Lung (tissue), 12 donors: ENCODE results near the gene LAMTOR3. TPM values are rescaled to one million over a fixed set of nuclear protein-coding genes. Genes with fewer than 3 reads are reported as not detected.

Source experiments
- ATAC-seq: fragments of 200-7000 bp; cut with Tn5 transposase; one replicate; pipeline ENCODE4 v1.9.1; 2020; ENCODE audit warnings: moderate number of reproducible peaks; ENCODE audit not compliant: insufficient read depth, low FRiP score
- DNase-seq, 3 donors: peaks; one replicate each; pipeline ENCODE4 v3.0.0-alpha.2; 2013 to 2017
- H3K27ac ChIP-seq, 2 donors: one replicate each; pipeline ENCODE4 v1.5.1; 2013; ENCODE audit warnings: mild to moderate bottlenecking in 2 of 2, moderate library complexity in 2 of 2, control low read depth in 1 of 2, inconsistent platforms in 1 of 2, low read depth in 1 of 2, low read length in 1 of 2
- H3K27me3 ChIP-seq, 3 donors: one replicate each; pipeline ENCODE4 v1.5.1; 2013; ENCODE audit warnings: low read length in 2 of 3; ENCODE audit not compliant: control insufficient read depth in 3 of 3, insufficient read depth in 3 of 3
- H3K36me3 ChIP-seq, 4 donors: one replicate each; pipeline ENCODE4 v1.5.1; 2013; ENCODE audit warnings: low read length in 4 of 4, mild to moderate bottlenecking in 1 of 4, moderate library complexity in 1 of 4; ENCODE audit not compliant: control insufficient read depth in 4 of 4, insufficient read depth in 4 of 4
- H3K4me1 ChIP-seq, 5 donors: one replicate each; pipeline ENCODE4 v1.5.1; 2013; ENCODE audit warnings: low read length in 5 of 5, mild to moderate bottlenecking in 2 of 5, moderate library complexity in 1 of 5; ENCODE audit not compliant: control insufficient read depth in 5 of 5, insufficient read depth in 5 of 5
- H3K4me3 ChIP-seq: one replicate; pipeline ENCODE4 v1.5.1; 2013; ENCODE audit warnings: mild to moderate bottlenecking, control low read depth, moderate library complexity
- H3K9ac ChIP-seq, 2 donors: one replicate each; pipeline ENCODE4 v1.5.1; 2013; ENCODE audit warnings: low read length in 2 of 2, control low read depth in 1 of 2; ENCODE audit not compliant: insufficient read depth in 1 of 2
- H3K9me3 ChIP-seq, 4 donors: one replicate each; pipeline ENCODE4 v1.5.1; 2013; ENCODE audit warnings: low read length in 3 of 4, mild to moderate bottlenecking in 1 of 4, moderate library complexity in 1 of 4; ENCODE audit not compliant: control insufficient read depth in 4 of 4, insufficient read depth in 3 of 4
- WGBS, 2 donors: extraction: QIAGEN DNeasy Blood & Tissue Kit; methylation state at CpG; one replicate each; pipeline ENCODE4 v1.1.7; 2013; 5-methylcytosine and 5-hydroxymethylcytosine counted together
- polyA plus RNA-seq, 2 donors: library from polyadenylated mRNA; stranded (reverse); fragments of 200-250 nt; gene quantifications; one replicate each; pipeline ENCODE4 v1.2.1, GENCODE V29; 2013
- total RNA-seq, 2 donors: library from RNA; depleted of rRNA in 1 of 2; stranded (reverse); fragments of >200 nt in 1 of 2; gene quantifications; one replicate each; pipeline ENCODE4 v1.2.1, GENCODE V29; 2014 to 2021
- TF ChIP-seq, protein P1 (sequence below): IDR thresholded peaks from 2 replicates; pipeline ENCODE4 v1.5.1; 2012; ENCODE audit warnings: mild to moderate bottlenecking; ENCODE audit errors: control extremely low read depth, extremely low read depth
- donor health status: control.
- donor health status: control.
- donor health status: Bipolar disorder and iron deficiency.
- donor health status: healthy.
- donor health status: DM: yes; HTN: yes; CAD: no.

Gene LAMTOR3
- total and polyA plus RNA-seq, 4 donors: 34.2 to 57.8 (median 49.8) TPM

DNA sequence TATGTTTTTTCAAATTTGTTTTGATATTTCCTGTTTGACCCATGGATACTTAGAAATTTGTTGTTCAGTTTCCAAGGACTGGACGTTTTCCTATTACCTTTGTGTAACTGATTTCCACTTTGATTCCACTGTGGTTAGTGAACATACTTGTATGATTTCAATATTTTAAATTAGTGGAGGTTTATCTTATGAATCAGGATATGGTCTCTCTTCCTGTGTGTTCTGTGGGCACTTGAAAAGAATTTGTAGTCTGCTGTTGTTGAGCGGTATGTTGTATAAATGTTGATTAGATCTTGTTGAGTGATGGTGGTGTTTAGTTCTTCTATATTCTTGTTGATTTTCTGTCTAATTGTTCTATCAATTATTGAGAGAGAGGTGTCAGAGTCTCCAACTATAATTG is 21.2 kb upstream of the LAMTOR3 start:
- Histone ChIP-seq H3K4me1 (no peaks in the 10 kb centered on the region), H3K36me3 (peaks cover 3 to 34% (median 17%) of the 10 kb centered on the region in 4 donors), H3K27ac (no peak overlapping the region), H3K9ac (no peak overlapping the region), H3K4me3 (no peak overlapping the region), H3K9me3 (peaks cover 0 to 4% (median 1%) of the 10 kb centered on the region in 4 donors), H3K27me3 (no peaks in the 10 kb centered on the region)
- WGBS, 2 donors: 74 to 83% methylated on average over 2 of the region's 2 CpGs
- TF ChIP-seq, protein P1, sequence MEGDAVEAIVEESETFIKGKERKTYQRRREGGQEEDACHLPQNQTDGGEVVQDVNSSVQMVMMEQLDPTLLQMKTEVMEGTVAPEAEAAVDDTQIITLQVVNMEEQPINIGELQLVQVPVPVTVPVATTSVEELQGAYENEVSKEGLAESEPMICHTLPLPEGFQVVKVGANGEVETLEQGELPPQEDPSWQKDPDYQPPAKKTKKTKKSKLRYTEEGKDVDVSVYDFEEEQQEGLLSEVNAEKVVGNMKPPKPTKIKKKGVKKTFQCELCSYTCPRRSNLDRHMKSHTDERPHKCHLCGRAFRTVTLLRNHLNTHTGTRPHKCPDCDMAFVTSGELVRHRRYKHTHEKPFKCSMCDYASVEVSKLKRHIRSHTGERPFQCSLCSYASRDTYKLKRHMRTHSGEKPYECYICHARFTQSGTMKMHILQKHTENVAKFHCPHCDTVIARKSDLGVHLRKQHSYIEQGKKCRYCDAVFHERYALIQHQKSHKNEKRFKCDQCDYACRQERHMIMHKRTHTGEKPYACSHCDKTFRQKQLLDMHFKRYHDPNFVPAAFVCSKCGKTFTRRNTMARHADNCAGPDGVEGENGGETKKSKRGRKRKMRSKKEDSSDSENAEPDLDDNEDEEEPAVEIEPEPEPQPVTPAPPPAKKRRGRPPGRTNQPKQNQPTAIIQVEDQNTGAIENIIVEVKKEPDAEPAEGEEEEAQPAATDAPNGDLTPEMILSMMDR: no peak
- DNase-seq (no peak), ATAC-seq (no peak)

DNA sequence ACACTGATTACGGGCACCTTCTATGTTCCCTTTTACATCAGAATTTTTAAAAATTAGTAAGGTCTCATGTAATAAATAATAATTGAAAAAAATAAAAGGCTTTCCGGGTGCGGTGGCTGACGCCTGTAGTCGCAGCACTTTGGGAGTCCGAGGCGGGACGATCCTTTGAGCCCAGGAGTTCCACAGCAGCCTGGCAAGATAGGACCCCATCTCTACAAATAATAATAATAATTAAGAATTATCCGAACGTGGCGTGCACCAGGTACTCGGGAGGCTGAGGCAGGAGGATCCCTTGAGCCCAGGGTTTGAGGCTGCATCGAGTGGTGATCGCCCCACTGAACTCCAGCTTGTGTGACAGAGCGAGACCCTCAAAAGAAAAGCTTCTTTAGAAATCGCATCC is 771 bp upstream of the LAMTOR3 start:
- Histone ChIP-seq H3K4me1 (peaks cover 3 to 20% (median 7%) of the 10 kb centered on the region in 5 donors), H3K9ac (peak overlapping the region; percentile 31 to 82), H3K36me3 (peaks cover 0 to 7% (median under 1%) of the 10 kb centered on the region in 4 donors), H3K27ac (peak overlapping the region; percentile 41 to 83), H3K4me3 (no peak overlapping the region), H3K27me3 (no peaks in the 10 kb centered on the region), H3K9me3 (no peaks in the 10 kb centered on the region)
- TF ChIP-seq, protein P1: no peak
- DNase-seq: no peak
- no peak for ATAC-seq
- WGBS, 2 donors: 93 to 96% methylated on average over 16 of the region's 16 CpGs

- Histone ChIP-seq H3K9me3 (no peaks in the 10 kb centered on the region), H3K9ac (peak overlapping the region; percentile 76 to 95), H3K36me3 (peaks cover 0 to 12% (median 3%) of the 10 kb centered on the region in 4 donors), H3K27ac (peak overlapping the region; percentile 70 to 90), H3K27me3 (no peaks in the 10 kb centered on the region), H3K4me3 (peak overlapping the region; percentile 89), H3K4me1 (peaks cover 3 to 20% (median 7%) of the 10 kb centered on the region in 5 donors)
- ATAC-seq (no peak), DNase-seq (no peak)
- TF ChIP-seq, protein P1: no peak
- WGBS, 2 donors: 1% methylated on average over 12 of the region's 12 CpGs
Measured at GRCh38 chr4:99893839-99894160, 427 bp downstream of the LAMTOR3 start.

DNA sequence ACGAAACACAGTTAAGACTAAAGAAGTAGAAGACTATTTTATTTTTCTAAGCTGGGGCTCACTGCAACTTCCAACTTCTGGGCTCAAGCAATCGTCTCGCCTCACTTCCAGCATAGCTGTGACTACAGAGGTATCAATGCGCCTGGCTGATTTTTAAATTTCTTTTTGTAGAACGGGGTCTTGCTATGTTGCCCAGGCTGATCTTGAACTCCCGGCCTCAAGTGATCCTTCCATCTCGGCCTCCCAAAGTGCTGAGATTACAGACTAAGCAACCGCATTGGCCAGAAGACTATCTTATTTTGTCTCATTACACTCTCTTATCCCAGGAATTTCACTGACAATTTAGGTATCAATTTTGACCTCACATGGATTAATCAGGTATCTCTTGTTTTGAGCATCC is 1.2 kb downstream of the LAMTOR3 start:
- 95 to 97% methylated on average over 8 of the region's 8 CpGs for WGBS, 2 donors
- Histone ChIP-seq H3K4me1 (peaks cover 3 to 20% (median 7%) of the 10 kb centered on the region in 5 donors), H3K4me3 (no peak overlapping the region), H3K9ac (peak overlapping the region in 1 of 2 donors; percentile 95), H3K36me3 (peaks cover 0 to 12% (median 3%) of the 10 kb centered on the region in 4 donors), H3K27me3 (no peaks in the 10 kb centered on the region), H3K9me3 (no peaks in the 10 kb centered on the region), H3K27ac (no peak overlapping the region)
- ATAC-seq: no peak
- TF ChIP-seq, protein P1: no peak
- DNase-seq: no peak
